ENCODE measurements around the gene TFCP2L1.
"Not testable (repeated sequence)": the region's sequence is repeated elsewhere in the genome, so short reads cannot be mapped to it uniquely, and the experiment has no call there.

TFCP2L1 gene
- long read RNA-seq: 0 reads

- H3K27me3 ChIP-seq (ENCODE audit: insufficient read depth, poor library complexity, severe bottlenecking): peaks cover 28% of the 10 kb centered on the region
- H3K27ac ChIP-seq (replicated peaks): no peak within 1 kb of the TSS
- DNase-seq (ENCODE audit: low read depth in 1 of 2, low spot score in 1 of 2): no peak
- no peak within 1 kb of the TSS; the same call in 1 of the 2 replicates for H3K4me3 ChIP-seq (replicated peaks; ENCODE audit: insufficient read depth, low read length)
- no peak for TF ChIP-seq GABPA (IDR thresholded peaks at IDR 0.05; ENCODE audit: low read depth)
- TF ChIP-seq REST (IDR thresholded peaks at IDR 0.05; ENCODE audit: insufficient replicate concordance, low read depth): no peak
- TF ChIP-seq SPI1 (IDR thresholded peaks at IDR 0.05; ENCODE audit: borderline replicate concordance, low read depth): no peak
- no peak for TF ChIP-seq POLR2AphosphoS5 (IDR thresholded peaks at IDR 0.05; ENCODE audit: low read depth)
- TF ChIP-seq CTCF (IDR thresholded peaks at IDR 0.05; ENCODE audit: insufficient read depth, low read length): no peak
Observed at GRCh38 chr2:121284463-121285449, at the start of gene TFCP2L1. Gene TFCP2L1 (minus strand): TSS chr2:121285202. CDS start chr2:121285109, 93 bp downstream.

- DNase-seq (ENCODE audit: low read depth in 1 of 2, low spot score in 1 of 2): no peak
- TF ChIP-seq POLR2AphosphoS5 (IDR thresholded peaks at IDR 0.05; ENCODE audit: low read depth) (no peak), SPI1 (IDR thresholded peaks at IDR 0.05; ENCODE audit: borderline replicate concordance, low read depth) (no peak), REST (IDR thresholded peaks at IDR 0.05; ENCODE audit: insufficient replicate concordance, low read depth) (no peak), CTCF (IDR thresholded peaks at IDR 0.05; ENCODE audit: insufficient read depth, low read length) (no peak), GABPA (IDR thresholded peaks at IDR 0.05; ENCODE audit: low read depth) (no peak)
- Histone ChIP-seq H3K4me3 (replicated peaks; ENCODE audit: insufficient read depth, low read length) (no peak overlapping the region), H3K27ac (replicated peaks) (no peak overlapping the region), H3K27me3 (ENCODE audit: insufficient read depth, poor library complexity, severe bottlenecking) (no peaks in the 10 kb centered on the region)
Observed at GRCh38 chr2:121333834-121334558, 49.0 kb upstream of the TFCP2L1 start.

- Histone ChIP-seq H3K27me3 (ENCODE audit: insufficient read depth, poor library complexity, severe bottlenecking) (no peaks in the 10 kb centered on the region), H3K27ac (replicated peaks) (no peak overlapping the region), H3K4me3 (replicated peaks; ENCODE audit: insufficient read depth, low read length) (no peak overlapping the region)
- DNase-seq (ENCODE audit: low read depth in 1 of 2, low spot score in 1 of 2): no peak
- TF ChIP-seq REST (IDR thresholded peaks at IDR 0.05; ENCODE audit: insufficient replicate concordance, low read depth): no peak
- TF ChIP-seq GABPA (IDR thresholded peaks at IDR 0.05; ENCODE audit: low read depth): no peak
- no peak for TF ChIP-seq SPI1 (IDR thresholded peaks at IDR 0.05; ENCODE audit: borderline replicate concordance, low read depth)
- TF ChIP-seq CTCF (IDR thresholded peaks at IDR 0.05; ENCODE audit: insufficient read depth, low read length): no peak
- TF ChIP-seq POLR2AphosphoS5 (IDR thresholded peaks at IDR 0.05; ENCODE audit: low read depth): no peak
Observed at GRCh38 chr2:121333231-121333630, 48.2 kb upstream of the TFCP2L1 start.

- not testable (repeated sequence) for H3K4me3 ChIP-seq (replicated peaks; ENCODE audit: insufficient read depth, low read length); H3K27ac ChIP-seq (replicated peaks); H3K27me3 ChIP-seq (ENCODE audit: insufficient read depth, poor library complexity, severe bottlenecking); DNase-seq (ENCODE audit: low read depth in 1 of 2, low spot score in 1 of 2)
Observed at GRCh38 chr2:121331324-121331723, 46.3 kb upstream of the TFCP2L1 start.
